Prostate gland (tissue), 2 donors: Measurements from ENCODE around the gene CYFIP1. TPM values are rescaled to one million over a fixed set of nuclear protein-coding genes. Genes with fewer than 3 reads are reported as not detected.

Experiments
- DNase-seq: peaks from one replicate; pipeline ENCODE4 v3.0.0-alpha.2; 2019; ENCODE audit warnings: low spot score
- H3K27ac ChIP-seq, 2 donors: fragments of 200-600 bp; sonication (generic); 2 replicates each; pipeline ENCODE4 v1.5.1; 2017 to 2019
- H3K27me3 ChIP-seq: fragments of 200-600 bp; sonication (generic); replicated peaks from 2 replicates; pipeline ENCODE4 v1.5.1; 2019; ENCODE audit not compliant: insufficient read depth
- H3K36me3 ChIP-seq, 2 donors: fragments of 200-600 bp; sonication (generic); 1 replicate in 1 of 2; 2 replicates in 1 of 2; pipeline versions ENCODE4 v1.5.1 to v1.8.1; 2017 to 2019
- H3K4me1 ChIP-seq: fragments of 200-600 bp; sonication (generic); replicated peaks from 2 replicates; pipeline ENCODE4 v1.5.1; 2019
- H3K4me3 ChIP-seq, 2 donors: fragments of 200-600 bp; sonication (generic); 2 replicates each; pipeline ENCODE4 v1.5.1; 2017 to 2019
- H3K9me3 ChIP-seq: fragments of 200-600 bp; sonication (generic); 2 replicates; pipeline ENCODE4 v1.5.1; 2017
- POLR2A ChIP-seq: fragments of 450-650 bp; IDR thresholded peaks from one replicate; pipeline ENCODE4 v1.6.1; 2016; ENCODE audit warnings: antibody characterized with exemption, mild to moderate bottlenecking
- POLR2AphosphoS5 ChIP-seq: sonication (generic); formaldehyde crosslinking; IDR thresholded peaks from one replicate; pipeline ENCODE4 v1.6.1; 2017; ENCODE audit warnings: antibody characterized with exemption
- WGBS: methylation state at CpG from one replicate; pipeline ENCODE4 v1.1.5; 2018; 5-methylcytosine and 5-hydroxymethylcytosine counted together
- intact Hi-C: fragments of 100-400 bp; cut with DNase I; formaldehyde crosslinking; loops from one replicate; pipeline ENCODE4 v1.14.2; 2022
- total RNA-seq, 2 donors: library from RNA; depleted of rRNA; stranded (reverse); fragments of >200 nt; gene quantifications; one replicate each; pipeline ENCODE4 v1.1.0, GENCODE V29; 2016
- TF ChIP-seq, protein P1 (sequence below), 4 experiments: fragments of 200-600 bp in 2 of 4; fragments of 450-650 bp in 2 of 4; sonication (generic) in 2 of 4; IDR thresholded peaks; 1 replicate in 3 of 4; 2 replicates in 1 of 4; pipeline ENCODE4 v1.5.1; 2016 to 2019; ENCODE audit warnings: antibody characterized with exemption in 4 of 4, mild to moderate bottlenecking in 2 of 4, moderate library complexity in 2 of 4

CYFIP1 gene
- total RNA-seq, 2 donors from 2014 or later, result 97.1 to 121 TPM

DNA sequence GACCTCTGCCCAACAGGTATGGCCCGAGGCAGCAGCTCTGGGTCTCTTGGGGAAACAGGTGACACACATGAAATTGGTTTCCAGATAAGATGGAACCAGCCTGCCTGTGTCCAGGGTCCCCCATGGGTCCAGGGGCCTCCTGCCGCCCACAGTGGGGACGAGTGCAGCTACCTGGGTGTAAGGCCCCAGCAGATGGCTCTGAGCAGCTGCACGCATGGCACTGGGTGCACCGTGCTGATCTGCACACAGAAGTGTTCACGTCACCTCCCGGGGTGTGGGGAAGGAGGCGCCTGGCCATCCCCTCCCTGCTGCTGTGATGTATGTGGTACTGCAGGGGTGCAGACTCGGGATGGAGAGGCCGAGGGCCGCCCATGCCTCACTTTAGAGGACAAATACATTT is 78.1 kb downstream of the CYFIP1 start:
- Histone ChIP-seq H3K9me3 (no peaks in the 10 kb centered on the region), H3K36me3 (peaks cover 5 to 10% of the 10 kb centered on the region in 2 donors)

GRCh38 chr15:22895465-22896190 is 84.5 kb downstream of the CYFIP1 start:
- WGBS, result 94% methylated on average over 10 of the region's 10 CpGs
- DNase-seq, result no peak
- peaks cover 0 to 5% of the 10 kb centered on the region in 2 donors for H3K36me3 ChIP-seq
- TF ChIP-seq, protein P1, sequence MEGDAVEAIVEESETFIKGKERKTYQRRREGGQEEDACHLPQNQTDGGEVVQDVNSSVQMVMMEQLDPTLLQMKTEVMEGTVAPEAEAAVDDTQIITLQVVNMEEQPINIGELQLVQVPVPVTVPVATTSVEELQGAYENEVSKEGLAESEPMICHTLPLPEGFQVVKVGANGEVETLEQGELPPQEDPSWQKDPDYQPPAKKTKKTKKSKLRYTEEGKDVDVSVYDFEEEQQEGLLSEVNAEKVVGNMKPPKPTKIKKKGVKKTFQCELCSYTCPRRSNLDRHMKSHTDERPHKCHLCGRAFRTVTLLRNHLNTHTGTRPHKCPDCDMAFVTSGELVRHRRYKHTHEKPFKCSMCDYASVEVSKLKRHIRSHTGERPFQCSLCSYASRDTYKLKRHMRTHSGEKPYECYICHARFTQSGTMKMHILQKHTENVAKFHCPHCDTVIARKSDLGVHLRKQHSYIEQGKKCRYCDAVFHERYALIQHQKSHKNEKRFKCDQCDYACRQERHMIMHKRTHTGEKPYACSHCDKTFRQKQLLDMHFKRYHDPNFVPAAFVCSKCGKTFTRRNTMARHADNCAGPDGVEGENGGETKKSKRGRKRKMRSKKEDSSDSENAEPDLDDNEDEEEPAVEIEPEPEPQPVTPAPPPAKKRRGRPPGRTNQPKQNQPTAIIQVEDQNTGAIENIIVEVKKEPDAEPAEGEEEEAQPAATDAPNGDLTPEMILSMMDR (IDR thresholded peaks at IDR 0.05), result no peak
- TF ChIP-seq POLR2A, result no peak
- no peak for TF ChIP-seq POLR2AphosphoS5
- H3K27ac ChIP-seq, result no peak overlapping the region
- intact Hi-C loops, result no loop called here
- no peaks in the 10 kb centered on the region for H3K4me1 ChIP-seq
- no peaks in the 10 kb centered on the region for H3K27me3 ChIP-seq
- no peak overlapping the region for H3K4me3 ChIP-seq
- no peaks in the 10 kb centered on the region for H3K9me3 ChIP-seq

More for the DNA sequence above, 78.1 kb downstream of the CYFIP1 start:
- TF ChIP-seq POLR2A (no peak), POLR2AphosphoS5 (no peak)
- TF ChIP-seq, protein P1 (IDR thresholded peaks at IDR 0.05), result no peak
- DNase-seq, result no peak
- Histone ChIP-seq H3K27ac (no peak overlapping the region), H3K4me1 (no peaks in the 10 kb centered on the region), H3K4me3 (no peak overlapping the region), H3K27me3 (no peaks in the 10 kb centered on the region)
- 91% methylated on average over 9 of the region's 11 CpGs for WGBS
- intact Hi-C loops, result no loop called here

GRCh38 chr15:22893881-22894280 is 86.3 kb downstream of the CYFIP1 start:
- intact Hi-C loops, result no loop called here
- Histone ChIP-seq H3K4me3 (no peak overlapping the region), H3K4me1 (no peaks in the 10 kb centered on the region), H3K36me3 (no peaks in the 10 kb centered on the region), H3K9me3 (no peaks in the 10 kb centered on the region), H3K27me3 (no peaks in the 10 kb centered on the region), H3K27ac (no peak overlapping the region)
- 92% methylated on average over 13 of the region's 13 CpGs for WGBS
- TF ChIP-seq, protein P1 (IDR thresholded peaks at IDR 0.05), result no peak
- TF ChIP-seq POLR2A (no peak), POLR2AphosphoS5 (no peak)
- no peak for DNase-seq

DNA sequence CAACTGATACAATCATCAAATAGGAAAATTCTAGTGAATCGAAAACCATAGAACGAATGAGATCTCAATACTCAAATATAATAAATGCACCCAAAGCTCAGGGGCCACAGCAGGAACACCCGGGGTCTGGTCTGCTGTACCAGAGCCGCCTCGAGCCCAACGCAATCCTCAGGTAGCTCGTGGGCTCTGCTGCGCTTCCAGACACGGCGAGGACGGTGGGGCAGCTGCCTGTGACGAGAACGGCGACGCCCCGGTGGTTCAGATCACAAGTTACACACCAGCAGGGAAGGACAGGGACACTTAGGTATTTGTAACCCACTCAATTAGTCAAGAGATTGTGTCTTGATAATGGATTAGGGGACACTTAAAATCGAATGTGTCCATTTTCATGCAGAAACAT is 87.1 kb downstream of the CYFIP1 start:
- intact Hi-C loops, result no loop called here
- 84% methylated on average over 17 of the region's 17 CpGs for WGBS
- Histone ChIP-seq H3K27me3 (no peaks in the 10 kb centered on the region), H3K9me3 (no peaks in the 10 kb centered on the region), H3K4me1 (no peaks in the 10 kb centered on the region), H3K36me3 (no peaks in the 10 kb centered on the region), H3K27ac (no peak overlapping the region), H3K4me3 (no peak overlapping the region)
- no peak for DNase-seq
- no peak for TF ChIP-seq POLR2AphosphoS5
- no peak for TF ChIP-seq POLR2A
- TF ChIP-seq, protein P1 (IDR thresholded peaks at IDR 0.05), result no peak

DNA sequence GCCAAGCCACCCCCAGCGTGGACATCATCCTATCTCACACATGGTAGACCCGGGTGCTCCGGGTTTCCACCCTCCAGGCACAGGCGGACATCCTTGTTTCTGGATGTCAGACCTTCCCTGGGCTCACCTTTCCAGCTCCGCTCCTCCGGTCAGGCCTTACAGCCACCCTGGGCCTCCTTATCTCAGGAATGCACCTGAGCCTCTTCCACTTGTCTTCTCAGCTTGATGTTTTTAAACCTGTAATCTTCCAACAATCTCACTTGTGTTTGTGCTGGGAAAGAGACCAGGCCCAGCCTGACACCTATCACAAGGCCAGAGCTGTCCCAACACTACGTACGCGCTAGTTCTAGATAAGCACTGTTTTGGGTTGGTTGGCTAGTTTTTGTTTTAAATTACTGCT is 87.8 kb downstream of the CYFIP1 start:
- H3K27me3 ChIP-seq, result no peaks in the 10 kb centered on the region
- no peaks in the 10 kb centered on the region for H3K4me1 ChIP-seq
- 93% methylated on average over 9 of the region's 9 CpGs for WGBS
- H3K9me3 ChIP-seq, result no peaks in the 10 kb centered on the region
- DNase-seq, result no peak
- intact Hi-C loops, result no loop called here
- TF ChIP-seq POLR2AphosphoS5 (no peak), POLR2A (no peak)
- TF ChIP-seq, protein P1 (IDR thresholded peaks at IDR 0.05), result no peak
- no peak overlapping the region for H3K4me3 ChIP-seq
- H3K36me3 ChIP-seq, result no peaks in the 10 kb centered on the region
- H3K27ac ChIP-seq, result no peak overlapping the region
